IPS-15b (cell line): ENCODE data around the gene VMP1.
"Not testable (repeated sequence)": the region's sequence is repeated elsewhere in the genome, so short reads cannot be mapped to it uniquely, and the experiment has no call there.

Source experiments
- H3K27me3 ChIP-seq: one replicate; pipeline ENCODE4 v1.6.1; 2013; ENCODE audit warnings: low read length; ENCODE audit not compliant: control insufficient read depth, insufficient read depth
- H3K36me3 ChIP-seq: one replicate; pipeline ENCODE4 v1.6.1; 2013; ENCODE audit warnings: low read length; ENCODE audit not compliant: control insufficient read depth, insufficient read depth
- H3K4me1 ChIP-seq: one replicate; pipeline ENCODE4 v1.6.1; 2013; ENCODE audit warnings: mild to moderate bottlenecking, low read length; ENCODE audit not compliant: control insufficient read depth, insufficient read depth
- H3K4me3 ChIP-seq: one replicate; pipeline ENCODE4 v1.5.1; 2013; ENCODE audit warnings: low read depth, low read length
- H3K9ac ChIP-seq: one replicate; pipeline ENCODE4 v1.6.1; 2013; ENCODE audit warnings: low read depth, mild to moderate bottlenecking, low read length
- H3K9me3 ChIP-seq: one replicate; pipeline ENCODE4 v1.6.1; 2013; ENCODE audit warnings: mild to moderate bottlenecking, low read length; ENCODE audit not compliant: control insufficient read depth, insufficient read depth

The VMP1 gene

DNA sequence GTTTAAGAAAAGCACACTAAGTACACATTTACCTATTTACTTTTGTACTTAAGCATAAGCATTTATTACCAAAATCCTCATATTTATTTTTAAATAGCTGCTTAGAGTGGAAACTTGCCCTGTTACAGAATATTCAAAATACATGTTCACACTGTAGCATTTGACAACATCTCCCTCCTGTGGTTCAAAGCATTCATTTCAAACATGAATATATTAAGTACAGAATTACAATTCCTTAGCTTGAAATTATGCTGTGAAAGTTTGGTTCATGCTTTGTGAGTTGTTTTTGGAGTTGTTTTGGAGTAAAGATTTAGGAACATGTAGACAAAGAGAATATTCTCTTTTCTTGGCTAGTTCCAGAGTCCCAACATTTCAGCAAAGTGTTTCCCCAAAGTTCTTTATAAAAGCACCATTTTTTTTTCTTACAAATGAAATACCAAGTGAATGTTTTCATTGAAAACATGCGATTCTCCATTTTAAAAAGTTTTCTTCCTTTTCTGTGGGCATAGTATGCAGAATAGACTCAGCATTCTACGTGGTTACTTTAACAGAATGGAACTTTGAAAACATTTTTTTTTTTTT, 152.1 kb downstream of the VMP1 start:
- no peaks in the 10 kb centered on the region for H3K27me3 ChIP-seq
- H3K4me1 ChIP-seq: no peaks in the 10 kb centered on the region
- H3K9me3 ChIP-seq: no peaks in the 10 kb centered on the region
- H3K9ac ChIP-seq: no peak overlapping the region
- H3K4me3 ChIP-seq: no peak overlapping the region
- peaks cover 3% of the 10 kb centered on the region for H3K36me3 ChIP-seq

DNA sequence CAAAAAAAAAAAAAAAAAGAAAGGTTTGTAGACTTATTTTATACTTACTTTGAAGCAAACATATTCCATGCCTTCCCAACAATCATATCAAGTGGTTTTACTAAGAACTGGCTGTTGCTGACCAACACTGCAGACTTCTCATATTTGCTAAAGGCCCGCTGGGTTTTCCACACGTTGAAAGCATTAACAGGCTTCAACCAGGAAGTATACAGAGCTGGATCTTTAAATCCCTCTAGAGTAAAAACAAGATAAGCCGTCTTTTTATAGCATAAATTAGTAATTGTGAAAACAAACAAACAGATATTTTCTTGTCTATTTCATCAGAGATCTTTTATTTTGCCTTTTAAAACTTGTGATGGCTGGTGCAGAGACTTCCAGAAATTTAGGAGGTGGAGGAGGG, 156.2 kb downstream of the VMP1 start:
- Histone ChIP-seq H3K27me3 (no peaks in the 10 kb centered on the region), H3K9ac (no peak overlapping the region), H3K36me3 (peaks cover 3% of the 10 kb centered on the region), H3K4me3 (no peak overlapping the region), H3K4me1 (no peaks in the 10 kb centered on the region), H3K9me3 (no peaks in the 10 kb centered on the region)

DNA sequence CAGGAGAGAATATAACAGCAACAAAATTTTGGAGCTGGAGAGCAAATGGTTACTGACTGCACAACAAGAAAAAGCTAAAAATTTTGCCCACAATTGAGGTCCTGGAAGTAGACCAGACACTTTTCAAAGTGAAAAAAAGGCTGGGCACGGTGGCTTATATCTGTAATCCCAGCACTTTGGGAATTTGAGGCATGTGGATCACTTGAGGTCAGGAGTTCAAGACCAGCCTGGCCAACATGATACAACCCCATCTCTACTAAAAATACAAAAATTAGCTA, 162.4 kb downstream of the VMP1 start:
- H3K4me3 ChIP-seq: no peak overlapping the region
- no peaks in the 10 kb centered on the region for H3K4me1 ChIP-seq
- no peaks in the 10 kb centered on the region for H3K27me3 ChIP-seq
- no peak overlapping the region for H3K9ac ChIP-seq
- H3K9me3 ChIP-seq: no peaks in the 10 kb centered on the region
- H3K36me3 ChIP-seq: no peaks in the 10 kb centered on the region

DNA sequence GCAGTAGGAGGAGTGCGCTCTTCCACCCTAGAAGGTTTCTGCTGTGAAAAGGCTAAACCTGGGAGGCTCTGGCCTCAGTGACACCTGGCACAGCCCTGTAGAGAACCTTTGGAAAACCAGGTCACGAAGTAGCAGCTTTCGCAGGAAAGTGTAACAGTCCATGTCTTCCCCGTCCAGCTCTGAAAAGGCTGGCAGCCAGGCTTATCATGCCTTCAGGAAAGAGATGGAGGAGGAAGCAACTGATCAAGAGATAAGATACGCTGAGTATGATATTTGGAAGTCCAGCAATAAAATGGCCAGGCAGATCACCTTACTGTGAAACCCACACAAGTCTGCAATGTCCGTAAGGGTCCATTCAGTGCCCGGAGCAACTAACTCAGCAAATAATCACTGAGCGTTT, 163.0 kb downstream of the VMP1 start:
- Histone ChIP-seq H3K9ac (no peak overlapping the region), H3K4me1 (no peaks in the 10 kb centered on the region), H3K36me3 (no peaks in the 10 kb centered on the region), H3K9me3 (no peaks in the 10 kb centered on the region), H3K4me3 (no peak overlapping the region), H3K27me3 (no peaks in the 10 kb centered on the region)

DNA sequence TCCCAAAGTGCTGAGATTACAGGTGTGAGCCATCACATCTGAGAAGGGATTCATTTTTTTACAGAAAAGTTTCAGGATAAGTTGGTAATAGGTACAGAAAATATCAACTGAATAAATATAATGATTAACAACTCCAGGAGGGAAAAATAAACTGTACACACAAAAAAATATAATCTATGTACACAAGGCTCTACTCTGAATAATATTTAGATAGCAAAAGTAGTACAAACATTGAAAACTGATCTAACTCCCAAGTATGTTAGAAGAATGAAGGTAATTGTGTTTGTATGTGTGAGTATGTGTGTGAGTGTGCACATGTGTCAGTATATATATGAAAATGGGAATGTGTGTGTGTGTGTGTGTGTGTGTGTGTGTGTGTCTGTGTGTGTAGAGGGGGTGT, 164.9 kb downstream of the VMP1 start:
- H3K27me3 ChIP-seq: no peaks in the 10 kb centered on the region
- H3K9me3 ChIP-seq: no peaks in the 10 kb centered on the region
- H3K4me1 ChIP-seq: no peaks in the 10 kb centered on the region
- no peak overlapping the region for H3K4me3 ChIP-seq
- no peak overlapping the region for H3K9ac ChIP-seq
- H3K36me3 ChIP-seq: peaks cover 3% of the 10 kb centered on the region

DNA sequence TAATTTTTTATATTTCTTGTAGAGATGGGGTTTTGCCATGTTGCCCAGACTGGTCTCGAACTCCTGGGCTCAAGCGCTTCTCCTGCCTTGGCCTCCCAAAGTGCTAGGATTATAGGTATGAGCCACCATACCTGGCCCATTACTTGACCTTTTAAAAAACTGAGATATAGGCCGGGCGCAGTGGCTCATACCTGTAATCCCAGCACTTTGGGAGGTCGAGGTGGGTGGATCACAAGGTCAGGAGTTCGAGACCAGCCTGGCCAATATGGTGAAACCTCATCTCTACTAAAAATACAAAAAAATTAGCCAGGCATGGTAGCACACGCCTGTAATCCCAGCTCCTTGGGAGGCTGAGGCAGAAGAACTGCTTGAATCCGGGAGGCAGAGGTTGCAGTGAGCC, 166.0 kb downstream of the VMP1 start:
- not testable (repeated sequence) for H3K9ac ChIP-seq, H3K36me3 ChIP-seq, H3K27me3 ChIP-seq, H3K9me3 ChIP-seq, H3K4me1 ChIP-seq, H3K4me3 ChIP-seq

DNA sequence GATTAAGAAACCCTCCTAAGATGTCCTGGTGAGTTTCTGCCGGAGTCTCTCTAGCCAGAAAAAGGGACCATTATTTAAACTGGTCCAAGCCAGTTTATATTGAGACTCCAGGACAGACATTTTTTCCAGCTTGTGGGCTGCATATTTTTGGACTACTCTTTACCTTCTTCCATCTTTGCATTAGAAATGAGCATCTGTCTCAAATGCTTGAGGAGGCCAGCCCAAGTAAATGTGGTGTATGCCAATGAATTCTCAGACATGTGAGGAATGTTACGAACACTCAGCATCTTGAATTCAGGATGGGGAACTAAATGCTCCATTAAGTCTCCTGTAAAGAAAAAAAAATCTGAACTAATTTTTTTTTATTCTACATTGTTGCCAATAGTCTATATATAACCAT, 166.9 kb downstream of the VMP1 start:
- Histone ChIP-seq H3K9me3 (no peaks in the 10 kb centered on the region), H3K4me1 (no peaks in the 10 kb centered on the region), H3K27me3 (no peaks in the 10 kb centered on the region), H3K4me3 (no peak overlapping the region), H3K9ac (no peak overlapping the region), H3K36me3 (peaks cover 4% of the 10 kb centered on the region)

DNA sequence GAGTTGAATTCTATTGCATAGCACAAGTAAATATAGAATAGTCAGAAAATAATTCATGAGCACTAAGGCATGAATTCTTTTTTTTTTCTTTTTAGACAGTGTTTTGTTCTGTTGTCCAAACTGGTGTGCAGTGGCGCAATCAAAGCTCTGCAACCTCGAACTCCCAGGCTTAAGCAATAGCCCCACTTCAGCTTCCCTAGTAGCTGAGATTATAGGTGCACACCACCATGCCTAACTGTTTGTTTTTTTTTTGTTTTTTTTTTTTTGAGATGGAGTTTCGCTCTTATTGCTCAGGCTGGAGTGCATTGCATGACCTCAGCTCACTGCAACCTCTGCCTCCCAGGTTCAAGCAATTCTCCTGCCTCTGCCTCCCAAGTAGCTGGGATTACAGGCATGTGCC, 168.7 kb downstream of the VMP1 start:
- no peaks in the 10 kb centered on the region for H3K4me1 ChIP-seq
- H3K27me3 ChIP-seq: no peaks in the 10 kb centered on the region
- no peaks in the 10 kb centered on the region for H3K9me3 ChIP-seq
- peaks cover 8% of the 10 kb centered on the region for H3K36me3 ChIP-seq
- no peak overlapping the region for H3K9ac ChIP-seq
- H3K4me3 ChIP-seq: no peak overlapping the region

DNA sequence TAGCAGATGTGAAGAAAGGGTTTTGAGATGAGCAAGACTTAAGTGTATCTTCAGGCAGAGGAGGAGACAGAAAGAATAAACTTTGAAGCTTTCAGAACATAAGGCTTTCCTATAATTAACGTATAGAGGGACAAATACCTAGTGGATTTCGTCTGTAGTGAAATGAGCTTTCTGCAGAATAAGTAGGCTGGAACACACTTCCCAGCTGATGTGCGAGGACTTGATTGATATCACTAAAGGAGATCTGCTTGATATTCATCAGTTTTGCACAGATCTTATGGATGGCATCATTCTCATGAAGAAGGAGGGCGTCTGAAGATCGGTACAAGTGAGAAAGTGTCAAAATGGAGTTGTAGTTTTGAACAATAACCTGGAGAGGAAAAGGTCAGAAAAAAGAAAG, 170.5 kb downstream of the VMP1 start:
- Histone ChIP-seq H3K9me3 (no peaks in the 10 kb centered on the region), H3K4me3 (no peak overlapping the region), H3K9ac (no peak overlapping the region), H3K27me3 (no peaks in the 10 kb centered on the region), H3K36me3 (peaks cover 8% of the 10 kb centered on the region), H3K4me1 (no peaks in the 10 kb centered on the region)

DNA sequence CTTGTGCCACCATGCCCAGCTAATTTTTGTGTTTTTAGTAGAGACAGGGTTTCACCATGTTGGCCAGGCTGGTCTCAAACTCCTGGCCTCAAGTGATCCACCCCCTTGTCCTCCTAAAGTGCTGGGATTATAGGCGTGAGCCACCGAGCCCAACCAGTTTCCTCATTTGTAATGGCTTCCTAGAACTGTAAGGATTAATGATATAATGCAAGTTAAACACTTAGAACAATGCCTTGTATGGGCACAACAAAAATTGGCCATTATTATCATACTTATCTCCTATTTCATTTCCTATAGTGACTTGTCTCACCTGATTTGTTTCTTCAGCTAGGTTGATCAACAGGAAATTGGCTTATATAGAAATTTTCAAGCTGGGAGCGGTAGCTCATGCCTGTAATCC, 171.2 kb downstream of the VMP1 start:
- Histone ChIP-seq H3K27me3 (no peaks in the 10 kb centered on the region), H3K36me3 (peaks cover 11% of the 10 kb centered on the region), H3K4me1 (no peaks in the 10 kb centered on the region), H3K4me3 (no peak overlapping the region), H3K9ac (no peak overlapping the region), H3K9me3 (no peaks in the 10 kb centered on the region)

DNA sequence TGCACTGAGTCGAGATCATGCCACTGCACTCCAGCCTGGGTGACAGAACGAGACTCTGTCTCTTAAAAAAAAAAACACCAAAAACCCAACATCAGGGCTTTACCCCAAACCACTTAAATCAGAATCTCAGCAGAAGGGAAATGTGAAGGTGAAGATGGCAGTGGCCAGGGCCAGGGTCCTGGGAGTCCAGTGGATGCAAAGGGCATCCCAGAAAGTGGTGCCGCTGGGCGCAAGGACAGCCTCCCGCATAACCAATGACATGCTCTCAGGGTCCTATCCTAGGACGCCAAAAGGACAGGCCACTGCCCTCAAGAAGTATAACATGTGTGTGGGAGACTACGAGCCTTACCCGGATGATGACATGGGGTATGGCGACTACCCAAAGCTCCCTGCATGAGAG, 177.4 kb downstream of the VMP1 start:
- Histone ChIP-seq H3K4me3 (no peak overlapping the region), H3K27me3 (no peaks in the 10 kb centered on the region), H3K9ac (no peak overlapping the region), H3K4me1 (no peaks in the 10 kb centered on the region), H3K9me3 (no peaks in the 10 kb centered on the region), H3K36me3 (peaks cover 28% of the 10 kb centered on the region)

DNA sequence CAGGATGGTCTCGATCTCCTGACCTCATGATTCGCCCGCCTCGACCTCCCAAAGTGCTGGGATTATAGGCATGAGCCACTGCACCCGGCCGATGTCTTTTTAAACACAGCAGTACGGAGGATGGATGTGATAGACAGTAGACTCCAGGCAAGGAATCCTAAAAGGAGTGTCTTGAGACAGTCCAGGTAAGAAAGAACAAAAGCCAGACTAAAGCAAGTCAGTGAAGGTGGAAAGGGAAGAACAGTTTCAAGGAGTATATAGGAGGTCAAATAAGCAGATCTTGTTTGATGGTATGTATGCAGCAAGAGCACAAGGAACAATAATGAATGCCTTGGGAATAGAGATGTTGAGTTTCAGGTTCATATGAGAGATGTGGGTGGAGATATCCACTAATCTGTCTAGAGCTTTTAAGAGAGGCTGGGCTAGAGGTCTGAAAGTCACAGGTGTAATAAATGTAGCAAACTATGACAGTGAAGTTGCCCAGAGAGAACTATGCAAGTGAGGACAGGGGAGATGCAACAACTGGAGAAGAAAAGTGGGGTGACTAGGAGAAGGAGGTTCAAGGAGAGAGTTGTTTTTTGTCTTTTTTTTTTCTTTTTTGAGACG, 180.8 kb downstream of the VMP1 start:
- Histone ChIP-seq H3K4me3 (no peak overlapping the region), H3K9ac (no peak overlapping the region), H3K4me1 (no peaks in the 10 kb centered on the region), H3K36me3 (peaks cover 25% of the 10 kb centered on the region), H3K27me3 (no peaks in the 10 kb centered on the region), H3K9me3 (no peaks in the 10 kb centered on the region)
